NCI-H1436 treated with DMSO at 0.1 percent for 48 hours (cell line): ENCODE data around the gene CRABP2.

ENCODE experiments used
- DNase-seq: peaks from one replicate; lab custom pipeline; 2025; lab: John Stamatoyannopoulos, UW

CRABP2 gene

GRCh38 chr1:156705321-156705917 lies at the start of gene CRABP2:
CRABP2 (minus strand) TSS chr1:156705583; CDS start chr1:156705446, 137 bp downstream.
- DNase-seq: no peak

GRCh38 chr1:156754219-156754618 lies 48.8 kb upstream of the CRABP2 start:
- DNase-seq: peak; percentile 94

GRCh38 chr1:156752843-156753482 lies 47.6 kb upstream of the CRABP2 start:
- DNase-seq: no peak

- DNase-seq: peak; percentile 59
Measured at GRCh38 chr1:156751757-156752481, 46.5 kb upstream of the CRABP2 start.

GRCh38 chr1:156751451-156751756 lies 46.0 kb upstream of the CRABP2 start, which contains the start of gene HDGF:
HDGF (minus strand) TSS chr1:156751675; CDS start chr1:156751429, 246 bp downstream.
- DNase-seq: no peak

GRCh38 chr1:156750711-156751450 lies 45.5 kb upstream of the CRABP2 start:
- DNase-seq: no peak

- DNase-seq: no peak
Measured at GRCh38 chr1:156750191-156750672, 44.8 kb upstream of the CRABP2 start.

GRCh38 chr1:156749419-156750118 lies 44.2 kb upstream of the CRABP2 start:
- DNase-seq: no peak

GRCh38 chr1:156748670-156749418 lies 43.5 kb upstream of the CRABP2 start:
- DNase-seq: no peak

- DNase-seq: no peak
Measured at GRCh38 chr1:156747742-156748669, 42.6 kb upstream of the CRABP2 start.

- DNase-seq: peak; percentile 22
Measured at GRCh38 chr1:156746728-156747631, 41.6 kb upstream of the CRABP2 start.

GRCh38 chr1:156746406-156746727 lies 41.0 kb upstream of the CRABP2 start:
- DNase-seq: no peak

- DNase-seq: no peak
Measured at GRCh38 chr1:156745881-156746280, 40.5 kb upstream of the CRABP2 start.

- no peak for DNase-seq
Measured at GRCh38 chr1:156744786-156745419, 39.5 kb upstream of the CRABP2 start.

- no peak for DNase-seq
Measured at GRCh38 chr1:156744344-156744743, 39.0 kb upstream of the CRABP2 start.

GRCh38 chr1:156743367-156744302 lies 38.3 kb upstream of the CRABP2 start:
- no peak for DNase-seq

GRCh38 chr1:156742801-156743200 lies 37.4 kb upstream of the CRABP2 start:
- no peak for DNase-seq
